HL-60 (cell line): ENCODE measurements around the gene PRPSAP1.
"Not testable (repeated sequence)": the region's sequence is repeated elsewhere in the genome, so short reads cannot be mapped to it uniquely, and the experiment has no call there.

ENCODE experiments used
- DNase-seq, 2 experiments: peaks; one replicate each; pipeline ENCODE4 v3.0.0-alpha.2; 2010 to 2020; ENCODE audit warnings: low read depth in 1 of 2, low spot score in 1 of 2
- H3K27ac ChIP-seq: fragments of 250-450 bp; sonication (Bioruptor Pico); replicated peaks from 2 replicates; pipeline ENCODE4 v1.5.1; 2020; ENCODE audit warnings: mild to moderate bottlenecking, moderate library complexity
- H3K27me3 ChIP-seq: fragments of 250-450 bp; sonication (Bioruptor Pico); 2 replicates; pipeline ENCODE4 v1.5.1; 2021; ENCODE audit warnings: mild to moderate bottlenecking, moderate library complexity; ENCODE audit not compliant: insufficient read depth, poor library complexity, severe bottlenecking
- H3K4me3 ChIP-seq: replicated peaks from 2 replicates; pipeline ENCODE4 v1.5.1; 2011; ENCODE audit warnings: mild to moderate bottlenecking, control low read depth, low read length; ENCODE audit not compliant: insufficient read depth
- CTCF ChIP-seq: IDR thresholded peaks from one replicate; pipeline ENCODE4 v1.5.1; 2011; ENCODE audit warnings: low read length, control low read depth, inconsistent platforms; ENCODE audit not compliant: insufficient read depth
- GABPA ChIP-seq: IDR thresholded peaks from 2 replicates; pipeline ENCODE4 v1.6.1; 2012; ENCODE audit warnings: low read depth
- POLR2AphosphoS5 ChIP-seq: IDR thresholded peaks from 2 replicates; pipeline ENCODE4 v1.6.1; 2012; ENCODE audit warnings: low read depth
- REST ChIP-seq: IDR thresholded peaks from 2 replicates; pipeline ENCODE4 v1.6.1; 2012; ENCODE audit warnings: low read depth; ENCODE audit not compliant: insufficient replicate concordance
- SPI1 ChIP-seq: IDR thresholded peaks from 2 replicates; pipeline ENCODE4 v1.6.1; 2012; ENCODE audit warnings: low read depth, mild to moderate bottlenecking, borderline replicate concordance

PRPSAP1 gene

GRCh38 chr17:76360461-76360860 lies 6.7 kb upstream of the PRPSAP1 start:
- H3K27ac ChIP-seq = no peak overlapping the region
- no peak for TF ChIP-seq SPI1

GRCh38 chr17:76359776-76360175 lies 6.1 kb upstream of the PRPSAP1 start:
- DNase-seq, H3K27me3 ChIP-seq, H3K27ac ChIP-seq, H3K4me3 ChIP-seq: not testable (repeated sequence)

More at GRCh38 chr17:76360461-76360860, 6.7 kb upstream of the PRPSAP1 start:
- no peak overlapping the region for H3K4me3 ChIP-seq
- DNase-seq = no peak
- H3K27me3 ChIP-seq = no peaks in the 10 kb centered on the region

GRCh38 chr17:76359375-76359774 lies 5.7 kb upstream of the PRPSAP1 start:
- TF ChIP-seq SPI1 (no peak), REST (no peak), POLR2AphosphoS5 (no peak), CTCF (no peak), GABPA (no peak)
- DNase-seq = no peak
- no peak overlapping the region for H3K4me3 ChIP-seq
- no peak overlapping the region for H3K27ac ChIP-seq
- no peaks in the 10 kb centered on the region for H3K27me3 ChIP-seq

- H3K27me3 ChIP-seq = no peaks in the 10 kb centered on the region
- no peak overlapping the region for H3K27ac ChIP-seq
- H3K4me3 ChIP-seq = no peak overlapping the region
- no peak for TF ChIP-seq SPI1
- TF ChIP-seq POLR2AphosphoS5 = no peak
- no peak for TF ChIP-seq GABPA
- TF ChIP-seq REST = no peak
- no peak for TF ChIP-seq CTCF
- no peak for DNase-seq
Measured at GRCh38 chr17:76357597-76358158, 4.0 kb upstream of the PRPSAP1 start.

GRCh38 chr17:76356803-76357456 lies 3.2 kb upstream of the PRPSAP1 start:
- H3K27ac ChIP-seq = no peak overlapping the region
- DNase-seq = no peak
- TF ChIP-seq CTCF (no peak), GABPA (no peak), POLR2AphosphoS5 (no peak), SPI1 (no peak)
- no peaks in the 10 kb centered on the region for H3K27me3 ChIP-seq
- H3K4me3 ChIP-seq = no peak overlapping the region
